GM12873 (cell line): ENCODE data around the gene ARHGAP23.

Experiments used
- CTCF ChIP-seq: IDR thresholded peaks from 2 replicates; pipeline ENCODE4 v1.5.1; 2012; ENCODE audit warnings: low read depth, mild to moderate bottlenecking, moderate library complexity, low read length, control low read depth; ENCODE audit not compliant: insufficient read depth; ENCODE audit errors: missing control alignments

The ARHGAP23 gene

GRCh38 chr17:38417210-38417951 is 10.9 kb upstream of the ARHGAP23 start:
- TF ChIP-seq CTCF: no peak

- no peak for TF ChIP-seq CTCF
Observed at GRCh38 chr17:38418062-38418692, 10.1 kb upstream of the ARHGAP23 start.

- TF ChIP-seq CTCF: no peak
Observed at GRCh38 chr17:38418693-38419507, 9.4 kb upstream of the ARHGAP23 start.

GRCh38 chr17:38419508-38419981 is 8.7 kb upstream of the ARHGAP23 start:
- no peak for TF ChIP-seq CTCF

GRCh38 chr17:38420518-38420917 is 7.7 kb upstream of the ARHGAP23 start:
- TF ChIP-seq CTCF: no peak

GRCh38 chr17:38421171-38421841 is 7.0 kb upstream of the ARHGAP23 start:
- no peak for TF ChIP-seq CTCF
